Keratinocyte (primary cell): ENCODE data around the gene MOGAT2.

Experiments
- EZH2 ChIP-seq: IDR thresholded peaks from one replicate; pipeline ENCODE4 v1.6.1; 2012; ENCODE audit warnings: inconsistent platforms, mild to moderate bottlenecking, low read length, moderate library complexity
- TF ChIP-seq, protein P1 (sequence below), 3 experiments: IDR thresholded peaks in 1 of 3; conservative IDR thresholded peaks in 1 of 3; optimal IDR thresholded peaks in 1 of 3; 2 replicates in 2 of 3; 3 replicates in 1 of 3; pipeline versions ENCODE3 to v1.5.1; 2011; ENCODE audit warnings: low read length in 3 of 3, mild to moderate bottlenecking in 3 of 3, moderate library complexity in 2 of 3, control low read depth in 1 of 3, inconsistent platforms in 1 of 3; ENCODE audit not compliant: insufficient read depth in 2 of 3; ENCODE audit errors: extremely low read depth in 1 of 3

DNA sequence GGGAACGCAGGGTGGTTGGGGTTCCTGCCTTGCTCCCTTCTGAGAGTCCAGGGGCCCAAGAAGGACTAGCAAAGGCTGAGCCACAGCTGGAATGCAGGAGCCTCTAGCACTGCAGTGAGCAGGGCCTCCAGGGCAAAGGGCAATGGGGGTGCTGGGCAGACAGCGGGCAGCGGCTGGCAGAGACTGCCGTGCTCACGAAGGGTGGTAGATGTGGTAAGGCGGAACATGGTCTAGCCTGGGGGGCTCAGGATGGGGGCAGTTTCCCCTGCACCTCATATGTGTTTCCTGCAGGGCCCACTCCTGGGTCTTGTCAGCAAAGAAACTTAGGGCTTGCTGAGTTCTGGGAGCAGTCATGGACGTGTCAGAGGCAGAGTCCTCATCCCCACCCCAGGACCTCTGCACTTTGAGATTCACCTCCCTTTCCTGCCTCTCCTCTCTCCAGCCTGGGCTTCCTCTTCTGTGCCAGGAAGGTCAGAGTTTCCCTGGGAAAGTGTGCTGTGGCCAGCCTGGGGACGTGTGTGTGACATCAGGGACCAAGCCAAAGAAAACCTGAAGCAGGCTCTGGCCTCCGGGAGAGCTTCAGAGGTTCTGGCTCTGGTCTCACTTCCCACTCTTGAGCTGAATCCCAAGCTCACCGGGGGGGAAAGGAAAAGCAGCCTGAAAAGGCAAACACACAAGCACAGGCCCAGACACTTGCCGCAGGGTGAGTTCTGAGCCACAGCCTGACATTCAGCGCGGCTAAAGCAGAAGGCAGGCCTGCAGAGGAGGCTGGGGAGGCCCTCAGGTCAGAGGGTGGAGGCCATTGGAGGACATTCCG lies 4.4 kb downstream of the MOGAT2 start:
- TF ChIP-seq, protein P1, sequence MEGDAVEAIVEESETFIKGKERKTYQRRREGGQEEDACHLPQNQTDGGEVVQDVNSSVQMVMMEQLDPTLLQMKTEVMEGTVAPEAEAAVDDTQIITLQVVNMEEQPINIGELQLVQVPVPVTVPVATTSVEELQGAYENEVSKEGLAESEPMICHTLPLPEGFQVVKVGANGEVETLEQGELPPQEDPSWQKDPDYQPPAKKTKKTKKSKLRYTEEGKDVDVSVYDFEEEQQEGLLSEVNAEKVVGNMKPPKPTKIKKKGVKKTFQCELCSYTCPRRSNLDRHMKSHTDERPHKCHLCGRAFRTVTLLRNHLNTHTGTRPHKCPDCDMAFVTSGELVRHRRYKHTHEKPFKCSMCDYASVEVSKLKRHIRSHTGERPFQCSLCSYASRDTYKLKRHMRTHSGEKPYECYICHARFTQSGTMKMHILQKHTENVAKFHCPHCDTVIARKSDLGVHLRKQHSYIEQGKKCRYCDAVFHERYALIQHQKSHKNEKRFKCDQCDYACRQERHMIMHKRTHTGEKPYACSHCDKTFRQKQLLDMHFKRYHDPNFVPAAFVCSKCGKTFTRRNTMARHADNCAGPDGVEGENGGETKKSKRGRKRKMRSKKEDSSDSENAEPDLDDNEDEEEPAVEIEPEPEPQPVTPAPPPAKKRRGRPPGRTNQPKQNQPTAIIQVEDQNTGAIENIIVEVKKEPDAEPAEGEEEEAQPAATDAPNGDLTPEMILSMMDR (optimal IDR thresholded peaks at IDR 0.05 in 1 of 3, IDR thresholded peaks at IDR 0.05 in 1 of 3, conservative IDR thresholded peaks at IDR 0.05 in 1 of 3; ENCODE audit: extremely low read depth in 1 of 3, insufficient read depth in 2 of 3, low read length in 3 of 3): no peak
- no peak for TF ChIP-seq EZH2
